Prostate gland (tissue), 2 donors: ENCODE measurements around the gene CRMP1.

Source experiments
- POLR2A ChIP-seq: fragments of 450-650 bp; IDR thresholded peaks from one replicate; pipeline ENCODE4 v1.6.1; 2016; ENCODE audit warnings: antibody characterized with exemption, mild to moderate bottlenecking
- TF ChIP-seq, protein P1 (sequence below), 4 experiments: fragments of 200-600 bp in 2 of 4; fragments of 450-650 bp in 2 of 4; sonication (generic) in 2 of 4; IDR thresholded peaks; 1 replicate in 3 of 4; 2 replicates in 1 of 4; pipeline ENCODE4 v1.5.1; 2016 to 2019; ENCODE audit warnings: antibody characterized with exemption in 4 of 4, mild to moderate bottlenecking in 2 of 4, moderate library complexity in 2 of 4

GRCh38 chr4:5913454-5913853 is 20.6 kb upstream of the CRMP1 start:
- TF ChIP-seq, protein P1, sequence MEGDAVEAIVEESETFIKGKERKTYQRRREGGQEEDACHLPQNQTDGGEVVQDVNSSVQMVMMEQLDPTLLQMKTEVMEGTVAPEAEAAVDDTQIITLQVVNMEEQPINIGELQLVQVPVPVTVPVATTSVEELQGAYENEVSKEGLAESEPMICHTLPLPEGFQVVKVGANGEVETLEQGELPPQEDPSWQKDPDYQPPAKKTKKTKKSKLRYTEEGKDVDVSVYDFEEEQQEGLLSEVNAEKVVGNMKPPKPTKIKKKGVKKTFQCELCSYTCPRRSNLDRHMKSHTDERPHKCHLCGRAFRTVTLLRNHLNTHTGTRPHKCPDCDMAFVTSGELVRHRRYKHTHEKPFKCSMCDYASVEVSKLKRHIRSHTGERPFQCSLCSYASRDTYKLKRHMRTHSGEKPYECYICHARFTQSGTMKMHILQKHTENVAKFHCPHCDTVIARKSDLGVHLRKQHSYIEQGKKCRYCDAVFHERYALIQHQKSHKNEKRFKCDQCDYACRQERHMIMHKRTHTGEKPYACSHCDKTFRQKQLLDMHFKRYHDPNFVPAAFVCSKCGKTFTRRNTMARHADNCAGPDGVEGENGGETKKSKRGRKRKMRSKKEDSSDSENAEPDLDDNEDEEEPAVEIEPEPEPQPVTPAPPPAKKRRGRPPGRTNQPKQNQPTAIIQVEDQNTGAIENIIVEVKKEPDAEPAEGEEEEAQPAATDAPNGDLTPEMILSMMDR (IDR thresholded peaks at IDR 0.05): no peak
- no peak for TF ChIP-seq POLR2A
